Dermis microvascular lymphatic vessel endothelial cell (primary cell): ENCODE results near the gene MMS19. TPM values are rescaled to one million over a fixed set of nuclear protein-coding genes. Genes with fewer than 3 reads are reported as not detected.
"Not testable (repeated sequence)": the region's sequence is repeated elsewhere in the genome, so short reads cannot be mapped to it uniquely, and the experiment has no call there.

Source experiments
- DNase-seq, 2 donors: peaks; one replicate each; pipeline versions ENCODE4 v3.0.0 to v3.0.0-alpha.2; 2010; ENCODE audit warnings: low read depth in 2 of 2
- total RNA-seq: library from RNA; depleted of rRNA; stranded (reverse); fragments of >200 nt; gene quantifications from 2 replicates; pipeline ENCODE4 v1.2.1, GENCODE V29; 2014

MMS19 gene
- total RNA-seq, 1 donor from 2014 or later = 55.3 TPM

DNA sequence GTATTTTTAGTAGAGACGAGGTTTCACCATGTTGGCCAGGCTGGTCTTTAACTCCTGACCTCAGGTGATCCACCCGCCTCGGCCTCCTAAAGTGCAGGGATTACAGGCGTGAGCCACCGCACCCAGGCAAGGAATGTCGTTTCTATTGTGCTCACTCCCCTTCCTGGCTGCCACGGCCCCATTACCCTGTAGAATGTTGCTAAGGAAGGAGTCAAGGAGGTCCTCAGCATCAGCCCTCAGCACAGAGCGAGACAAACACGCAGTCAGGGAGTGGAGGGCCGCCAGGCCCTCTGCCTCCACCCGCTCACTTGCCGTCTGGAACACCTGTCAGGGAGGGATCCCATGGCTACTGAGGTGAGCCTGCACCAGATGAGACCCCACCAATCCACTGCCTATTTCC lies 29.4 kb downstream of the MMS19 start:
- not testable (repeated sequence) for DNase-seq

DNA sequence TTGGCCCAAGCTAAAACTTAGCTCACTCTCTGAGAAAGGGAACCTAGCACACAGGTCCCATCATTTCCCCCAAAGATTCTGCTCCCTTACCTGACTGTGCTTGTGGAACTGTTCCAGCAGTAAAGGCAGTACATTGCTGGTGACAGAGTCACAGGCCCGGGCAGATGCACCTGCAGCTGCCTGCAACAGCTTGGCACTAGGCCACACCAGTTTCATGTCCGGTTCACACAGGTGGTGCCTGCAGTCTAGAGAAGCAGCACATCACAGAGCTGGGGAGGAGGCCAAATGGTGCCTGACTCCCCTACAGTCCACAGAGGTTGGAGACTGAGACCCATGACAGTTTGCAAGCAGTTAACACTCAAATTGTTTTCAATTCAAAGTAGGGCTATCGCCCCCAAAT lies 30.1 kb downstream of the MMS19 start:
- no peak for DNase-seq

DNA sequence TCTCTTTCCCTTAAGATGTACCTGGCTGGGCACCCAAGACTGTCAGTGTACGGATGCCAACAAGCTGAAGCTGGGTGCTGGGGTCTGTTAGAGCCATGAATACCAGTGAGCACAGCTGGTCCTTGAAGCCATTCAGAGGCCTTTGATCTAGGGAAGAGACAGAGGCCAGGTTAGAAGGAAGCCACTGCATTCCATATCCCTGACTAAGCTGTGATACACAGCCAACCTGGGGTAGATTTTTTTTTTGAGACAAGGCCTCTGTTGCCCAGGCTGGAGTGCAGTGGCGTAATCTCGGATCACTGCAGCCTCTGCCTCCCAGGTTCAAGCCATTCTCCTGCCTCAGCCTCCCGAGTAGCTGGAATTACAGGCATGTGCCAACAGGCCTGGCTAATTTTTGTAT lies 31.5 kb downstream of the MMS19 start:
- peak in 1 of 2 donors; percentile 24 for DNase-seq

DNA sequence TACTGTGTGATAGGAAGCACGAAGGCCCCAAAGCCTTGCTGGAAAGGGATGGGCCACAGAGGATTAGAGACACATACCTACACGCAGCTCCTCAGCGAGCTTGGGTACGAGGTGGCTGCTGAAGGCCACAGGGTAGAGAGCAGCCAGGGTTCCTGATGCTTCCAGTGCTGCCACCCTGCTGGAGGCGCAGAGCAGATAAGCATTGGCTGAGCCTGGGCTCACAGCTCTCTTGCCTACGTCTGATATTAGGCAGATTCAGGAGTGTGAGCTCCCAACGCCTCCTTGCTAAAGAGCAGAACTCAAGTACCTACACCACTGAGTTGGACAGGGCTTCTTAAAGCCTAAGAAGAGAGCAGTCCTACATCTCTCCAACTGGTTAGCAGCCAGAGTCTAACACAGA lies 32.2 kb downstream of the MMS19 start:
- no peak for DNase-seq

DNA sequence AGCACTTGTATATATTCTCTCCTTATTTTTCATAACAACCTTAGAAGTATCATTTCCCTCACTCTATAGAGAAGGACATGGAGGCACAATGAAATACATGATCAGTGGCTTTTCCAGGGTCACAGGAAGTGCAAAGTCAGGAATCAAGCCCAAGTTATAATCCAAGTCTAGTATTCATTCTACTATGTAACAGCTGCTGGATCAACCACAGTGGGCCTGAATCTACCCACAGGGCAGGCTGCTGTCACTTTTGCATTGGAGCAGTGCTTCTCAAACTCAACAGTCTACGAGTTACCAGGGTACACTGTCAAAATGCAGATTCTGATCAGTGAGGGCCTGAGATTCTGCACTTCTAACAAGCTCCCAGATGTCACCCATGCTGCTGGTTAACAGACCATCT lies 34.0 kb downstream of the MMS19 start:
- no peak for DNase-seq

DNA sequence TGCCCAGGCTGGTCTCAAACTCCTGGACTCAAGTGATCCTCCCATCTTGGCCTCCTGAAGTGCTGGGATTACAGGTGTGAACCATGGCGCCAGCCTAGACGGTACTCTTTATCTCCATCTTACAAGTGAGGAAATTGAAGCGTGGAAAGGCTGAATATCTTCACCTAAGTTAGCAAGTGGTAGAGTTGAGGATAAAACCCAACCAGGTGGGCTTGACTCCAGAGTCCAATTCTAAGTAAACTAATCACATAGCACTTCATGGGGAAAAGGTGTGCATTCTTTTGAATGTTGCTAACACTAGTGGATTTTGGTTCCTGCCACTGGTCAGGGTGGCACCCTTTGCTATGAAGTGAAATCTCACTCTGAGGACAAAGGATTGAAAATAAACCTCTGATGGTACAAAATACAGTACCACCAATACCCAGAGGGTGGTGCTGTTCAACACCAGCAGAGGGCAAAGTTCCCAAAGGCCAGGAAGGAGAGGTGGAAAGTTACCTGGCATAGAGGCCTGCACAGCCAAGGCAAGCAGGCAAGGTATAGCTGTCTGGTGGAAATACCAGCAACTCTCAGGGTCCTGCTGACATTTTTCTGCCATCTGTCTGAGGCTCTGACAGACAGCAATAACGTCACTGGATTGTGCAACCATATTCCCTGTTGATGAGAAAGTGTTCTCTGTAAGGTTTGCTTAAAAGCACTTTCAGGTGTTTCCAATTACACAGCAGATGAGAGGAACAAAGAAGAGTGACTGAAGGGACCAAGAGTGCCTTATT lies 34.7 kb downstream of the MMS19 start:
- DNase-seq = peak; percentile 64 to 65

DNA sequence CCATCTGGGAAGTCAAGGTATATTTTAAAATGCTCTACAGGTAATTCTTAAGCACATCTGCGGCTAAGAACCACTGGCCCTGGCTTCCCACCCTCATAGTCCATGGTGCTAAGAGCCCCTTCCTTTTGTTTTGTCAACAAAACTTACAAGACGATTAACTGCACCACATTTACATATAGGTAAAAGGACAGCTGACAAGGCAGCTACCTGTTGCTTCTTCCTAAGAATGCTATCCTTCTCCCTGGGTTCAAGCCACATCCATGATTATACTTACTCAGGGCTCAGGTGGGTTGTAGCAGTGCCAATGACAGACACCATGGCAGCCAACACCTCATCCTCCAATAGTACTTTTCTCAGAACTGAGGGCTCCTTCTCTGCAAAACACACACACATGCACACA lies 35.9 kb downstream of the MMS19 start:
- no peak for DNase-seq

DNA sequence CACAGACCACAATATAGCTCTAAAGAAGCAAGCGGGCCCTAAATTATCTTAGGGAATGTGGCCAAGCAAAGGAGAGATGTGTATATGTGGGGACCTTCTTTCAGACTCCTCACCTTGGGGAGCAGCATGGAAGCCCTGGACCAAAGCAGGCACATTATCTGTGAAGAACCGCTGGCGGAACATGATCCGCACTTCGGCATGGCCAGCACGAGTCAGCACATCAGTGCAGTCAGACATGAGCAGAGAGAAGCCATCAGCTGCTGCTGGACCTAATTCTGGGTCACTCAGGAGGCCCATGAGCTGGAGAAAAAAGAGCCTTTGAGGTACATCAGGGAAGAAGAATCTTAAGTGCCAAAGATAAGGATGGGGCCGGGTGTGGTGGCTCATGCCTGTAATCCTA lies 38.3 kb downstream of the MMS19 start:
- DNase-seq = no peak

DNA sequence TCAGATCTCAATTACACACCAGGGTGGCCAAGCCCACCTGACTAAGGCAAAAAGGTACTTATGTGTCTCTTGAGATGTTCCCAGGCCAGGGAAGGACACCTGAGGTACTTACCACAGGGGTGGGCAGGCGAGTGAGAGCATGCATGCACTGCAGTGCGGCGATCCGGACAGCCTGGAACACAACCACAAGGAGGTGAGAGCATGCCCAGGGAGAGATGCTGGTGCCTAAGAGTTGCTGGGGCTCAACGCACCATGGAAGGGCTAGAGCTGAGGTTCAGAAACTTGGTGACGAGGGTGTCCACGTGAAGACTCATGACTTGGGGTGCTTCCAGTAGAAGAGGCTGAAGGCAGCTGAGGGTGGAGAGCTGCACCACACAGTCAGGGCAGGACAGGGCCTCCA lies 39.1 kb downstream of the MMS19 start:
- no peak for DNase-seq

DNA sequence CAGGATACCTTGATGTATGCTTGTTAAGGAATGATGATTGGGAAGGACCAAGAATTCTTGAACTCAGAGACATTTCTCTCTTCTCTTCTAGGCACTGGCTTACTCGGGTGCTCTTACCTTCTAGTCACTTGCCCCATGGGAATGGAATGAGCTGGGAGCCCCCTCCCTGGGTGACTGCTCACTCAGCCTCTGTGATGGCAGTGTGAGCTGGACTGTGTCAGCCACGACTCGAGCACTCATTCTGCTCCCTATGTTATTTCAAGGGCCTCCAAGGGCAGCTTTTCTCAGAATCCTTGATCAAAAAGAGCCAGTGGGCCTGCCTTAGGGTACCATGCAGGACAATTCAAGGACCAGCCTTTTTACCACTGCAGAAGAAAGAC lies 41.5 kb downstream of the MMS19 start:
- no peak for DNase-seq

DNA sequence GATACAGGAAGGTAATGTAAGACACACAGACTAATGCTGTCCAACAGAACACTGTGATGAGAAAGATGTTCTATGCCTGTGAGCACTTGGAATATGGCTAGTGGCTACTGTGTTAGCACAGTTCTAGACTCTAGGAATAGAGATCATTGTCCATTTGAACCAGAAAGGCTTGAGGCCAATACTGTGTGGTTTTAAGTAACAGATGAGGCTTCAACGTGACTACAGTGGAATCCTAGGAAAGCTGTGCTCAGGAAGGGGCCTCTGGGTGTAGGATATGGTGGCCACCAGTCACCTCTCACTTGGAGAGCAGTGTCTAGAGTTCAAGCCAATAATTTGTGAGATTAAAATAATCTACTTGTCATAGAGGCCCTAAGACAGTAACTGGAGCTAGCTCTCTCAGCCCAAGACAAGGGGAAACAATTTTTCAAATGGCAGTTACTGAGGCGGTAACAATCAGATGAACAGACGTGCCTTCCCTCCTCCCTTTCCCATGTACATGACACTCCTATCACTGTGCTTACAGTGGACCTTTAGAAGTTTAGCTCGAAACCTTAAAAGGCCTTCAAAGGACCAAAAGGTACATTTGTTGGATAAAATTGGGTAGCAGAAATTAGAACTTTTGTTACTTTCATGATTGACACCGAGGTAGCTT lies 42.1 kb downstream of the MMS19 start:
- no peak for DNase-seq

DNA sequence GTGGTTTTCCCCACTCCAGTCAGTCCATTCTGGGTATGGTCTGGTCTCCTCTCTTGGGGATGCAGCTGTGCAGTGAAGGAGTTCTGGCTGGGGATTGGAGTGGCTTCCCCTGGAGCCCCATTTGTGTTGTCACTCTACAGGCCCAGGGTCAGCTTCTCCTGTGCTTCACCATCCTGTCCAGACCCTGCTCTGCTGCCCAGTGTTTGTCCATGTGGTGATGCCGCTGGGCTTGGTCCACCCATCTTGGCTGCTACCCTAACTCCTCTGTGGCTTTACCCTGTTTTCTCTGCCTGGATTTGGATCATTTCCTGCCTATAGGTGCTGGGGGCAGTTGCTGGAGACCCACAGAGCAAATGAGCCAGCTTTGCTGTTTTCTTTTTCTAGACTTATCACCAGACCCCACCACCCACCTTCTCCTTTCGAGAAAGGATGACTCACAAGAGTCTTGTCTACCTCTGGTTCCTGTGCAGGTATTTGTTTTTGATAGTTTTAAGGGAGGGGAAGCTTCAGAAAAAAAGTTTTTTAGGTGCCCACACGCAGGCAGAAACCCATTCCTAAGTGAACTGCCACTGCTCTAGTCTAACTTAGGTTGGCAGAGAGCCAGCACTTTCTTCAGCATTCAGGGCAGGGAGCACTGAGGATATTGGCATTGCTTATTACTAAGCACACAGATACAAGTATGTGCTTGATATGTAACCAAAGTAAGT lies 43.7 kb downstream of the MMS19 start:
- peak in 1 of 2 donors; percentile 48 for DNase-seq

DNA sequence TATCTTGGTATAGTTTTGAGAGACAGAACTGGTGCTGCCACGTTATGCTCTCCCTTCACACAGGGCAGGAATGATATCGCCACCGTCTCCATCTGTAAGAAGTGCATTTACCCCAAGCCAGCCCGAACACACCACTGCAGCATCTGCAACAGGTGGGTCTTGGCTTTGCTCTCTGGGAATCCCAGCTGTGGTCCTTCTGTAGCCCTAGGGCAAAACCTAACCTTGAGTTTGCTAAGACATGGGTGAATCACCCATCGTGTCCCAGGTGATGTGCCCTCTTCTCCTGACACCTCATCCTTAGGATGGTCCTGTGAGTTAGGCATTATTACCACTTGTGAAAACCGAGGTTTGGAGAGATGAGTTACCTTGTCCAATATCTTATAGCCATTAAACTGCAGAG lies 45.9 kb downstream of the MMS19 start:
- DNase-seq = no peak

DNA sequence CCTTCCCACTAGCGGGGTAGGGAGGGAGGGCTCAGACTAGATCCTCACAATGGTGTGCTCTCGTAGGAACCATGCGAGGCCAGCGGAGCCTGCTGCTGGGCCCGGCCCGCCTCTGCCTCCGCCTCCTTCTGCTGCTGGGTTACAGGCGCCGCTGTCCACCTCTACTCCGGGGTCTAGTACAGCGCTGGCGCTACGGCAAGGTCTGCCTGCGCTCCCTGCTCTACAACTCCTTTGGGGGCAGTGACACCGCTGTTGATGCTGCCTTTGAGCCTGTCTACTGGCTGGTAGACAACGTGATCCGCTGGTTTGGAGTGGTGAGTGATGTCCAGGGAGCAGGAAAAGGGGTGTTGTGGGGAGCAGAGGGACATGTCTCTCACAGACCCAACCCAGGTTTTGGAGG lies 46.6 kb downstream of the MMS19 start:
- DNase-seq = no peak

DNA sequence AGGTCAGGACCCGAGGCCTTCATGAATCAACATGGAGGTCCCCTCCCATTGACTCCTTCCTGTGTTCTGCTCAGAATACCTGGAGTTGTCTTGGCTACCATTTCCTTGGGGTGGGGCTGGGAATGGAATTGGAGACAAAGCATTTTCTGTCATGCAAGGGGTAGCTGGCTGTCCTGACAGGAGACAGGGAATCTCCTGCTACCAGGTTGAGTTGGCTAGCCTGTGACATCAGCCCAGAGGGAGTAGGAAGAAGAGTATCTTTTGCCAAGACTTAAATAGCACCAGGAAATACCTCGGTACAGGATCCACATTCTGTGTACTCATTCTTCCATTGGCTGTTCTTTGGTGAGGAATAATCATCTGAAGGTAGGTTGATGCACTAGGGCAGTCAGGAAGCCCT lies 47.4 kb downstream of the MMS19 start:
- DNase-seq = peak in 1 of 2 donors; percentile 42

DNA sequence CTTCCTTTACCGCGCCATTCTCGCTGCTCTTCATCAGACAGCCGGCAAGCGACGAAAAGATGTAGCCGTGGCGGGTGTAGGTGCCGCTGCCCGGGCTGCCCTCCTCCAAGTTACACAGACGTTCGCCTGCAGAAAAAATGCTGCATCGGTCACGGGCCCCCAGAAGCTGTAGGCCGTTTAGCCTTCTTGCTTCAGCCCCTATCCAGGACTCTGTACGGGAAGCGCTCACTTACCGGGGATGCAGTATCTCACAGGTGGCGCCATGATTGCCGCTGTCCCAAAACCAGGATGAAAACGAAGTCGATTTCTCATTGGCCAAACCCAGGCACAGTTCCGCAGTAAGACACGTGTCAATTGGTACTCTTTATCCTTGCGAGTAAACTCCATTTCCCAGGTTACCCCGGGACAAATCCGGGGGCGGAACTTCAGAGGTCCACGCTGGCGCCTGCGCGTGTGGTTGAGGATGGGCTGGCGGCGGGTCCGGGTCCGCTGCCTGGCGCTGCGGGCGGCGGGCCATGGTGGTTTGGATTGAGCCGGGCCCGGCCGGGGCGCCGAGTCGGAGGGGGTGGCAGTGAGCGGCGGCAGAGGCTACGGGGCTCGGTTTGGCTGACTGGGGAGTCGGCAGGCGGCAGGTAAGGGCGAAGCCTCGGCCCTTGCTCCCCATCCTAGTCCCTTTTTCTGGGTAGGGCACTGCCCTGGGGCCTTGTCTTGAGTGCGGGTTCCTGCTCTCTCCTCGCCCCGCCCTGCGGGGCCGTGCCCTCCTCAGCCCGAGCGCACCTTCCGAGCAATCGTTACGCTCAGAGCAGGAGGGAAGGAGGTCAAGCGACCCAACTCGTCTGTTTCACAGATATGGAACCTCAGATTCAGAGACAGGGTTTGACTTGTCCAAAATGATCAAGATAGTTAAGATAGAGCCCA lies 52.2 kb downstream of the MMS19 start, which contains the start of the genes EXOSC1 and ZDHHC16:
EXOSC1 (minus strand) TSS at position 285 of the 918 bp plus-strand sequence; CDS start at position 264, 21 bp downstream.
ZDHHC16 (plus strand) TSS at position 454 of the 918 bp plus-strand sequence. CDS start 5,501 bp downstream, outside the sequence.
- peak; percentile 91 to 97 for DNase-seq

DNA sequence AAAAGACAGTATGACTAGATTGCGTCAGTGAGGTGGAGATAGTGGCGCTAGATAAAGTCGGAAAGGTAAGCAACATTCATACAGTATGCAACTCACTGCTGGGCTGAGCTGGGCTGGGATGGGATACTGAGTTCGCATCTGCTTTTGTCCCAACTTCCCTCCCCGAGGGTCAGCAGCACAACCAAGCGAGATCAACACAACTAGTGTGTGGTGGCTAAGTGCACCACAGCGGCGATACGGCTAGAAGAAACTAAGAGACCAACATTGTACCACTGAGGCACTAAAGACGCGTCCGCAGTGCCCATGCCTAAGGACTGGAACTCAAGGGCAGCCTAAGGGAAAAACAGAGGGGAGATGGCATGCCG lies 52.9 kb downstream of the MMS19 start:
- no peak for DNase-seq

DNA sequence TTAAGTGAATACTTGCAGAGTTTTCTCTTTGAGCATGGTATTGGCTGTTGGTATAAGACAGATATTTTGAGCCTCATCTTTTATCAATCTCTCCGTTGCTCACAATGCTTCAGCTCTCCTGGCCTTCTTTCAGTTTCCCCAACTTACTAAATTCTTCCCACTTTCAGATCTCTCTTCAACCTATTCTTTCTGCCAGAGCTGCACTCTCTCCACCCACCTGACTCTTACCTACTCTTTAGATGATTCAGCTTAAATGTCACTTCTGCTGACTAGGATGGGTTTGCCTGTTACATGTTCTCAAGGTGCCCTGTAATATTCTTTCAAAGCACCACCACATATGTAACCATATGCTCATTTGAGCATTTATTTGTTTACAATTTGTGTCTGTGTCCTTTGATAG lies 54.0 kb downstream of the MMS19 start:
- no peak for DNase-seq

DNA sequence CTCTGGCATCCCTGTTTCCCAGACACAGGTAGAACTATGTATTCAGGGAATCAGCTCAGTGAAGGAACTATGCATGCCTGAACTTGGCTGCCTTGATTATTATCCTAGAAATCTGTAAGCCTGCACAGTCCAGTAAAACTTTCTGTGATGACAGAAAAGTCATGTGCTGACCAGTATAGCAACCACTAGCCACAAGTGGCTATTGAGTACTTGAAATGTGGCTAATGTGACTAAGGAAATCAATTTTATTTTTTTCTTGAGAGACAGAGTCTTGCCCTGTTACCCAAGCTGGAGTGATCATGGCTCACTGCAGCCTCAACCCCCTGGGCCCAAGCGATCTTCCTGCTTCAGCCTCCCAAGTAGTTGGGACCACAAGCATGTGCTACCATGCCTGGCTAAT lies 55.9 kb downstream of the MMS19 start:
- DNase-seq = no peak

DNA sequence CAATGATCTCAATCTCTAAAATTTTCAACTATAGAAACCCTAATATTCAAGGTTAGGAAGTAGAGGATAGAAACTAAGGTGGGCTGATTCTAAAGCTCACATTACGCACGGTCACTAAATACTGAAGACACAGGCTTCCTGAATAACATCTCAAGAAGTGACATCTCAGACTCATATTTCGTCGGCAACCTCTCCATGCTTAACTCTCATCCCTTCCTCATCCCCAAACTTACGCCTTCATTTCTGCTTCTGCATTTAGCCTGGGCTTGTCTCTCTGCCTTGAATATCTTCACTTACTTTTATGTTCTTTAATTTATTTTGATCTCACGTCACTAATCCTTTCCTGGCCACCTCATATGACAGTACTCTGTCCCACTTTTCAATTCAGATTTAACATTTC lies 63.0 kb downstream of the MMS19 start:
- DNase-seq = no peak

DNA sequence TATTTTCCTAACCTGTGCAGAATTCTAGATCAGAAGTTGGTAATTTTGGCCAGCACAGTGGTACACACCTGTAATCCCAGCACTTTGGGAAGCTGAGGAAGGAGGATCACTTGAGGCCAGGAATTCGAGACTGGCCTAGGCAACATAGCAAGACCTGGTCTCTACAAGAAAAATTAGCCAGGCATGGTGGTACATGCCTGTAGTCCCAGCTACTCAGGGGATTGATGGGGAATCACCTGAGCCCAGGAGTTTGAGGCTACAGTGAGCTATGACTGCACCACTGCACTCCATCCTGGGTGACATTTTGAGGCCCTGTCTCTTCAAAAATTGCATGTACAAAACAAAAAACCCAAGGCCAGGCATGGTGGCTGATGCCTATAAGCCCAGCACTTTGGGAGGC lies 63.7 kb downstream of the MMS19 start:
- no peak for DNase-seq
